NCI-H446 treated with DMSO at 0.1 percent for 48 hours (cell line): ENCODE results near the gene KLHL22.
"Not testable (repeated sequence)": the region's sequence is repeated elsewhere in the genome, so short reads cannot be mapped to it uniquely, and the experiment has no call there.

Experiments used
- DNase-seq: peaks from one replicate; lab custom pipeline; 2025; lab: John Stamatoyannopoulos, UW

Gene KLHL22

GRCh38 chr22:20494978-20495860, at the start of gene KLHL22:
KLHL22 (minus strand) TSS chr22:20495795; CDS start chr22:20489211, 6,584 bp downstream.
- DNase-seq, result no peak

GRCh38 chr22:20545318-20545634, 49.7 kb upstream of the KLHL22 start:
- not testable (repeated sequence) for DNase-seq

- DNase-seq, result no peak
Measured at GRCh38 chr22:20542736-20543135, 47.1 kb upstream of the KLHL22 start.

- DNase-seq, result no peak
Measured at GRCh38 chr22:20542055-20542454, 46.5 kb upstream of the KLHL22 start.

GRCh38 chr22:20538875-20539274, 43.3 kb upstream of the KLHL22 start:
- DNase-seq, result not testable (repeated sequence)

- DNase-seq, result no peak
Measured at GRCh38 chr22:20537983-20538382, 42.4 kb upstream of the KLHL22 start.

GRCh38 chr22:20537325-20537756, 41.7 kb upstream of the KLHL22 start:
- no peak for DNase-seq

- DNase-seq, result peak; percentile 4
Measured at GRCh38 chr22:20536590-20537324, 41.2 kb upstream of the KLHL22 start.

GRCh38 chr22:20533879-20534265, 38.3 kb upstream of the KLHL22 start:
- DNase-seq, result no peak

- no peak for DNase-seq
Measured at GRCh38 chr22:20533095-20533878, 37.7 kb upstream of the KLHL22 start.

GRCh38 chr22:20532256-20532993, 36.8 kb upstream of the KLHL22 start:
- no peak for DNase-seq

GRCh38 chr22:20531404-20532201, 36.0 kb upstream of the KLHL22 start:
- DNase-seq, result no peak

- DNase-seq, result no peak
Measured at GRCh38 chr22:20531154-20531403, 35.5 kb upstream of the KLHL22 start.

- no peak for DNase-seq
Measured at GRCh38 chr22:20530368-20531153, 35.0 kb upstream of the KLHL22 start.

- DNase-seq, result no peak
Measured at GRCh38 chr22:20528405-20528978, 32.9 kb upstream of the KLHL22 start.

- DNase-seq, result no peak
Measured at GRCh38 chr22:20526628-20527355, 31.2 kb upstream of the KLHL22 start.

- no peak for DNase-seq
Measured at GRCh38 chr22:20526305-20526627, 30.7 kb upstream of the KLHL22 start.

- DNase-seq, result no peak
Measured at GRCh38 chr22:20525048-20525447, 29.5 kb upstream of the KLHL22 start.

- DNase-seq, result no peak
Measured at GRCh38 chr22:20524004-20524481, 28.4 kb upstream of the KLHL22 start.
